ENCODE results near the gene WASHC4. TPM values are rescaled to one million over a fixed set of nuclear protein-coding genes. Genes with fewer than 3 reads are reported as not detected.

WASHC4 gene
- total RNA-seq, 1 experiment from 2014 or later, result 44.7 TPM

DNA sequence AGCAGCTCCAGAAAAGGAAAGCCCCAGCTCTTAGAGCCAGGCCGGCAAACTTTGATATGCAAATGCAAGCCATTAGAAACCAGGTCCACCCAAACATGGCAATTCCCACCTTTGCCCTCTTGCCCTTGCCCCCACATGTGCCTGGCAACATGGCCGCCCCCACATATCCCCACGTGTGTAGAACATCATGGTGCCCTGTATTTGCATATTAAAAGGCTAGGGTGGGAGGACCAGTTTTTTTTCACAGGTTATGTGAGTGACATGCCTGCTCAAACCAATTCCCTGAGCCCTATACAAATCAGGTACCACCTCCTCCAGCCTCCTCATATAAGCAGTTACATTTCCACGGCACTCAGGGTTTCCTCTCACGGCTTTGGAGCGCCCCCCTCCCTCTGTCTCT lies 17.2 kb upstream of the WASHC4 start:
- in situ Hi-C loops (cut with HindIII; ENCODE audit: low pct_unique_long_range_greater_than_20kb, low sequenced_read_pairs), result no loop called here
- POLR2A ChIA-PET, result interaction anchor here (0.7 kb wide), 1 partner anchor 638 kb away, joined by 5 read pairs; no protein-coding TSS in a partner anchor
- intact Hi-C loops (cut with micrococcal nuclease; ENCODE audit: unreplicated experiment), result no loop called here
- Histone ChIP-seq H3K4me1 (ENCODE audit: control insufficient read depth, insufficient read depth, low read length) (peaks cover 5% of the 10 kb centered on the region; the same call in 1 of the 2 replicates), H3K36me3 (ENCODE audit: control insufficient read depth, insufficient read depth, low read length) (no peaks in the 10 kb centered on the region), H3K4me3 (ENCODE audit: low read depth in 2 of 2, low read length in 2 of 2) (no peak overlapping the region), H3K9me3 (ENCODE audit: control insufficient read depth, insufficient read depth, low read depth, low read length) (peaks cover 3% of the 10 kb centered on the region; the same call in 1 of the 2 replicates), H3K27me3 (ENCODE audit: control insufficient read depth, insufficient read depth, low read length) (peaks cover 8% of the 10 kb centered on the region; the same call in 1 of the 2 replicates), H3K27ac (ENCODE audit: low read length) (no peak overlapping the region)
- TF ChIP-seq, protein P1, sequence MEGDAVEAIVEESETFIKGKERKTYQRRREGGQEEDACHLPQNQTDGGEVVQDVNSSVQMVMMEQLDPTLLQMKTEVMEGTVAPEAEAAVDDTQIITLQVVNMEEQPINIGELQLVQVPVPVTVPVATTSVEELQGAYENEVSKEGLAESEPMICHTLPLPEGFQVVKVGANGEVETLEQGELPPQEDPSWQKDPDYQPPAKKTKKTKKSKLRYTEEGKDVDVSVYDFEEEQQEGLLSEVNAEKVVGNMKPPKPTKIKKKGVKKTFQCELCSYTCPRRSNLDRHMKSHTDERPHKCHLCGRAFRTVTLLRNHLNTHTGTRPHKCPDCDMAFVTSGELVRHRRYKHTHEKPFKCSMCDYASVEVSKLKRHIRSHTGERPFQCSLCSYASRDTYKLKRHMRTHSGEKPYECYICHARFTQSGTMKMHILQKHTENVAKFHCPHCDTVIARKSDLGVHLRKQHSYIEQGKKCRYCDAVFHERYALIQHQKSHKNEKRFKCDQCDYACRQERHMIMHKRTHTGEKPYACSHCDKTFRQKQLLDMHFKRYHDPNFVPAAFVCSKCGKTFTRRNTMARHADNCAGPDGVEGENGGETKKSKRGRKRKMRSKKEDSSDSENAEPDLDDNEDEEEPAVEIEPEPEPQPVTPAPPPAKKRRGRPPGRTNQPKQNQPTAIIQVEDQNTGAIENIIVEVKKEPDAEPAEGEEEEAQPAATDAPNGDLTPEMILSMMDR (IDR thresholded peaks at IDR 0.05), result no peak
- TF ChIP-seq POLR2AphosphoS5 (IDR thresholded peaks at IDR 0.05; ENCODE audit: low read depth, low read length), result no peak
- TF ChIP-seq TCF7L2 (IDR thresholded peaks at IDR 0.05; ENCODE audit: low read depth, low read length), result no peak
- TF ChIP-seq SIN3A (IDR thresholded peaks at IDR 0.05; ENCODE audit: borderline replicate concordance, insufficient read depth, low read depth, low read length), result no peak
- TF ChIP-seq, protein P2, sequence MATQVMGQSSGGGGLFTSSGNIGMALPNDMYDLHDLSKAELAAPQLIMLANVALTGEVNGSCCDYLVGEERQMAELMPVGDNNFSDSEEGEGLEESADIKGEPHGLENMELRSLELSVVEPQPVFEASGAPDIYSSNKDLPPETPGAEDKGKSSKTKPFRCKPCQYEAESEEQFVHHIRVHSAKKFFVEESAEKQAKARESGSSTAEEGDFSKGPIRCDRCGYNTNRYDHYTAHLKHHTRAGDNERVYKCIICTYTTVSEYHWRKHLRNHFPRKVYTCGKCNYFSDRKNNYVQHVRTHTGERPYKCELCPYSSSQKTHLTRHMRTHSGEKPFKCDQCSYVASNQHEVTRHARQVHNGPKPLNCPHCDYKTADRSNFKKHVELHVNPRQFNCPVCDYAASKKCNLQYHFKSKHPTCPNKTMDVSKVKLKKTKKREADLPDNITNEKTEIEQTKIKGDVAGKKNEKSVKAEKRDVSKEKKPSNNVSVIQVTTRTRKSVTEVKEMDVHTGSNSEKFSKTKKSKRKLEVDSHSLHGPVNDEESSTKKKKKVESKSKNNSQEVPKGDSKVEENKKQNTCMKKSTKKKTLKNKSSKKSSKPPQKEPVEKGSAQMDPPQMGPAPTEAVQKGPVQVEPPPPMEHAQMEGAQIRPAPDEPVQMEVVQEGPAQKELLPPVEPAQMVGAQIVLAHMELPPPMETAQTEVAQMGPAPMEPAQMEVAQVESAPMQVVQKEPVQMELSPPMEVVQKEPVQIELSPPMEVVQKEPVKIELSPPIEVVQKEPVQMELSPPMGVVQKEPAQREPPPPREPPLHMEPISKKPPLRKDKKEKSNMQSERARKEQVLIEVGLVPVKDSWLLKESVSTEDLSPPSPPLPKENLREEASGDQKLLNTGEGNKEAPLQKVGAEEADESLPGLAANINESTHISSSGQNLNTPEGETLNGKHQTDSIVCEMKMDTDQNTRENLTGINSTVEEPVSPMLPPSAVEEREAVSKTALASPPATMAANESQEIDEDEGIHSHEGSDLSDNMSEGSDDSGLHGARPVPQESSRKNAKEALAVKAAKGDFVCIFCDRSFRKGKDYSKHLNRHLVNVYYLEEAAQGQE (IDR thresholded peaks at IDR 0.05; ENCODE audit: insufficient read depth in 1 of 2, low read depth in 2 of 2, low read length in 1 of 2), result no peak
- ATAC-seq, result no peak
- no peak for DNase-seq (ENCODE audit: low read depth, low spot score)
- CTCF ChIA-PET, result no interaction called here
- BruUV-seq (replicated peaks), result no TSS peak

DNA sequence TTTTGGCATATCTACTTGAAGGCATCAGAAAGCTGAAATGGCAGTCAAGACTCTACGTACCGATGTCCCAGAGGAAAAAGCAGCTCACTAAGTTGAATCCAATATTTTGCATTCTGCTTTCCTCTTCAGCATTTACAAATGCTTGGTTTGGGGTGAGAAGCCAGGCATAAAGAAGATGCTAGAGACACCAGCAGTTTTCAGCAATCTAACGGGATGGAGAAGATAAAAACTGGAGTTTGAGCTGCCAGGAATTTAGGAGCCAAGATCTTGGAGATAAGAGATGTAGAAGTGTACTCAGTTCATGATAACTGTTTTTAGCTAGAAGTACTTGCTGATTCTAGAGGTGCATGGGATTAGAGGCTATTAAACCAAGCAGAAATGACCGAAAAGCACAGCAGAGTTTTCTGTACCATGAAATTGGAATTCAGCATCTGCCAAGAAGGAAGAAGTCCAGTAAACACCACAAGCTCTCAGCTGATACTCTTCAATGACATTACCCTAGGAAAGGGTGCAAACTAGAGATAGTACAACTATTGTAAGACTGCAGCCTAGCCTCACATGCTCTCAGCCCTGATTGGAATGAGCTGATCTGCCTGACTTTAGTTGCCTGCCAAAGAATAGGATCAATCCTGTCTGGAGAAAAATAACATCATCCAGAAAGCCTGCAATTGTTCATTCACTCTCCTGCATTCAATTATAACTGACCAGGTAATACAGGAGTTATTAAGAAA lies 15.9 kb upstream of the WASHC4 start:
- intact Hi-C loops (cut with micrococcal nuclease; ENCODE audit: unreplicated experiment) (no loop called here), in situ Hi-C loops (cut with HindIII; ENCODE audit: low pct_unique_long_range_greater_than_20kb, low sequenced_read_pairs) (no loop called here)
- BruUV-seq (replicated peaks), result no TSS peak
- H3K36me3 ChIP-seq (ENCODE audit: control insufficient read depth, insufficient read depth, low read length), result no peaks in the 10 kb centered on the region
- peaks cover 3% of the 10 kb centered on the region; the same call in 1 of the 2 replicates for H3K9me3 ChIP-seq (ENCODE audit: control insufficient read depth, insufficient read depth, low read depth, low read length)
- peaks cover 5% of the 10 kb centered on the region; the same call in 1 of the 2 replicates for H3K4me1 ChIP-seq (ENCODE audit: control insufficient read depth, insufficient read depth, low read length)
- H3K27me3 ChIP-seq (ENCODE audit: control insufficient read depth, insufficient read depth, low read length), result peaks cover 8% of the 10 kb centered on the region; the same call in 1 of the 2 replicates
- no peak for TF ChIP-seq POLR2AphosphoS5 (IDR thresholded peaks at IDR 0.05; ENCODE audit: low read depth, low read length)
- no peak for TF ChIP-seq TCF7L2 (IDR thresholded peaks at IDR 0.05; ENCODE audit: low read depth, low read length)
- TF ChIP-seq, protein P1 (IDR thresholded peaks at IDR 0.05), result no peak
- no peak for TF ChIP-seq SIN3A (IDR thresholded peaks at IDR 0.05; ENCODE audit: borderline replicate concordance, insufficient read depth, low read depth, low read length)
- TF ChIP-seq, protein P2 (IDR thresholded peaks at IDR 0.05; ENCODE audit: insufficient read depth in 1 of 2, low read depth in 2 of 2, low read length in 1 of 2), result no peak
- ATAC-seq, result no peak
- H3K27ac ChIP-seq (ENCODE audit: low read length), result no peak overlapping the region
- ChIA-PET POLR2A (interaction anchor here (0.5 kb wide), 1 partner anchor 775 kb away, joined by 7 read pairs; no protein-coding TSS in a partner anchor), CTCF (no interaction called here)
- H3K4me3 ChIP-seq (ENCODE audit: low read depth in 2 of 2, low read length in 2 of 2), result no peak overlapping the region
- no peak for DNase-seq (ENCODE audit: low read depth, low spot score)

Data from Panc1 (cell line).